Limb (tissue), 2 donors: ENCODE measurements around the gene POLR2M.

Source experiments
- DNase-seq, 2 donors: peaks; one replicate each; pipeline ENCODE4 v3.0.0-alpha.2; 2016; ENCODE audit errors: extremely low spot score in 2 of 2

The POLR2M gene

DNA sequence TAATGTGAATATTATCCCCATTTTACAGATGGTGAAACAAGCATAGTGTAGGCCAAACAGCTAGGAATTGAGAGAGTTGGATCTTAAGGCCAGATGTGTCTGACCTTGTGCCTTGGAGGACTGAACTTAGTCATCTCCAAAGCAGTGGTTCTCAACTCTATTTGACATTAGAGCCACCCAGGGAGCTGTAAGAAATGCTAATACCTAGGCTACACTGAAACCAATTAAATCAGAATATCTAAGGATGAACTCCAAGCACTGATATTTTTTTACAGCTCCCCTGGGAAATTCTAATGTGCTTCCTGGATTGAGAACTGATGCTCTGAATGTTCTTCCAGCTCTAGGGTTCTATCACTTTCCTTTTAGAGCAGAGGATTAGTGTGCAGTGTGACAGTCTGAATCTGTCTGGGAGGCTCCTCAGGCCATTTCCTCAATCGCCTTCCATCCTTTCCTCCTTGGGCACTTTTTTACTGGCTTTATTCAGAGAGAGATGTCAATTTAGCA, 32.3 kb downstream of the POLR2M start:
- DNase-seq, result no peak

DNA sequence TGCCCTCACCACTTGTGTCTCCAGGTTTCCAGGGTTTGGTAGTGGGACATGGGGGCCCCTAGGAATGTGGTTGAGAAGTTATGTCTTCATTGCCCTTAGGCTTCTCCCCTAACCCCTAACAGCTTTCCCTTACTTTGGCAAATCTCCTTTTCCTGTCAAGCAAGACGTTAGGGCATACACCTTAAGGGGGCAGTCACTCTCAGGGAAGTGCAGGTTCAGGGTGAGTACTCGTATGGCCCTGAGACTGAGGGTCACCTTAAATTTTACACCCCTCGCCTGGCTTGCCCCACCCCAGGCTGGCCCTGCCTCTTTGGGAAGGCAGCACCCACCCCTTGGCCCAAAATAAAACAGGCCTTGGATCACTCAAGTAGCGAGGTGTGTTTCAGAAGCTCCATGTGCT, 33.5 kb downstream of the POLR2M start:
- DNase-seq, result no peak

DNA sequence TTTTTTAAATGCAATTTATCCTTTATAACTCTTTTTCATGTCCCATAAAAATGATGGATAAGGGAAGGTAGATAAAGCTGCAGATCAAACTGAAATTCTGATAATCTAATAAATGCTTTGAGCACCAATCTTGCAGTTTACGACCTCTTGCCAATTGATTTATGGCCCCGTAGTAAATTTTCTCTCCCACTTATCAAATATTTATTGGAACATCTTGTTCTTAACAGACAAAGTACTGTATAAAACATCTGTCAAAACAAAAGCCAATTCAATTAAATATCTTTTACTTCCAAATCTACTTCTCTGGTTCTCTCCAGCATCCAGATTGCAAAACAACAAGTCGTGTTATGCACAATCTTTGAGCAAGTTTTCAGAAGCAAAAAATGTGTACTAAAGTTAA, 34.6 kb downstream of the POLR2M start:
- no peak for DNase-seq

DNA sequence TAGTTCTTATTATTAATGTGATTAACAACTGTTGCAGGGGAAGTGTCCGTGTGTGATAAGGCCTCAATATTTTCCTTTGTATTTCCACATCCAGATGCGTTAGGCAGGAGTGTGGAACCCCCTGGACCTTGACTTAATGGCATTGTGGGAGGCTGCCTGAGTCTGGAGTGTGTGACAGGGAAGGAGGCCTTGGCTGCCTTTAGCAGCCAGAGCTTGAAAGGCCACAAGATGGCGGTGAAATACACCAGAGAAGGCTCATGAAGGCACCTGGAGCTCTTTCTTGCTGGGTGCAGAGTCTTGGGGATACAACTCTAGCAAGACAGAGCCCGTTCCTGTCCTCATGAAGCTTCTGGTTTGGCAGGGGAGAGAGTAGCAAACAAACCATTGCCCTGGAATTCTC, 36.9 kb downstream of the POLR2M start:
- no peak for DNase-seq

DNA sequence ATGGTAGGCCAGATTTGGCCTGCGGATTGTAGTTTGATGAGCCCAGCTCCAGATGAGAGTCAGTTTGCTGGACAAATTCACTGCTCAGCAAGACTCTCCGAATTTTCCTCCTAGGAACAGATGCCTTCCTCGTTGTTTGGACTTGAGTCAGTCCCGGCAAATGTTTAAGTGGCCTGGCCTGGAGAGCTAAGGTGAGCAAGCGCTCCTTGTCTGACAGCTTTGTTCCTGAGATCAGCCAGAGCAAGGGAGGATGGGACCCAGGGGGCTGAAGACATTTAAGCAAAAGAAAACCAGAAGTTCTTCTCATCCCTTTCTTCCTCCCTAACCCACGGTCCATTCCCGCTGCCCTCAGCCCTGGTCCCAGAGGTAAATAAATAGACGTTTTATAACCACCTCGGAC, 40.3 kb downstream of the POLR2M start:
- DNase-seq, result no peak

DNA sequence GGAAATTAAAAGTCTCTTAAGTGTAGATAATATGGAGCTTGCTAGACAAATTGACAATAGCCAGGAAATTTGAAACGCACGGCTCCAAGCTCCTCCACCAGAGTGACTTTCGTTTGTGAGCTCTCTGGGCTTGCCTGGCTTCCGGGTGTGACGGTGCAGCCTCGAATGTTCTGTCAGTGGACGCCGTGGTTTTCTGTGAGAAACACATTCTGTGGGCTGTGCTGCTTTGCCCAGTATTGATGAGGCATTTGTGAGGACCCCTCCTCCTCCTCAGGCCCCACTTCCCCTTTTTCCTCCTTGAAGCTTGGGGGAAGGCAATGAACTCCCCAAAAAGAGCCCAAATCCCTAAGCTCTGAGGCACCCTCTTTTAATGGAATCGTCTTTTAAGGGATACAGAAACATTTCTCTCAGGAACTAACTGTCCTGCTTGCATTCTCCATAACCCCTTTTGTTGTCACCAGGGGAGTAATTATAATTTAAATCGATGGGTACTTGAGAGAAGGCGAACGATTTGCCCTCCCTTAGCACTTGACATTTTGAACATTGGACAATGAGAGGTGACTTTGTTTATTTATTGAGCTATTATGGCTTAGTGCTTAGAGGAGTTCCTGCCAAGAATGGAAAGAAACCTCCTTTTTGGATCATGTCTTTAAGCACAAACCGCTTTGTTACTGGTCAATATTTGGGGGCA, 40.8 kb downstream of the POLR2M start:
- peak in 1 of 2 donors; percentile 50 for DNase-seq

DNA sequence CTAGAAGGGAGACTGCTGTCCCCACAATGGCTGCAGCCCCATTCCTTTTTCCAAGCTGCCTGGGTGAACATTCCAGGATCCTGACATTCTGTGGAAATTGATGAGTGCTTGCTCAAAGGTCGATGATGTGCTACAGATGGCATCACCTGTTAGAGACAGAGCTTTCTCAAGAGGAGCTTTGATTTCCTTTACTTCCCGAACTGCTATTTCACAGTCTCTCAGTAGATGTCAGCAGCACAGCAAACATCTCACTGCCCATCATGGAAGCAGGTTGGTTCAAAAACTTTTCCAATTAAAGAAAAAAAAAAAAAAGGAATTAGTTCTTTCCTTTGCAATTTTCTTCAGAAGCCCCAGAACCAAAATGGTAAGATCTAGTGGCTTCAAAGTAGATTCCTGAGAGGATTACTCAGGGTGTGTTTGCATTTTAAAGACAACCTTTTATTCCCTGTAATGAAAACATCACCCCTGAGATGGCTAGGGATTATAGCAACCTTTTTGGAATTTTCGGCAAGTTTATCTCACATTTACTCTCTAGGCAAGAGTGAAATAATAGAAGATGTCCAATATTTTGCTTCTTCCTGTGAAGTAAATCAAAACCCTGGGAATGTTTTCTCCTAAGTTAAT, 44.8 kb downstream of the POLR2M start:
- DNase-seq, result peak in 1 of 2 donors; percentile 41

DNA sequence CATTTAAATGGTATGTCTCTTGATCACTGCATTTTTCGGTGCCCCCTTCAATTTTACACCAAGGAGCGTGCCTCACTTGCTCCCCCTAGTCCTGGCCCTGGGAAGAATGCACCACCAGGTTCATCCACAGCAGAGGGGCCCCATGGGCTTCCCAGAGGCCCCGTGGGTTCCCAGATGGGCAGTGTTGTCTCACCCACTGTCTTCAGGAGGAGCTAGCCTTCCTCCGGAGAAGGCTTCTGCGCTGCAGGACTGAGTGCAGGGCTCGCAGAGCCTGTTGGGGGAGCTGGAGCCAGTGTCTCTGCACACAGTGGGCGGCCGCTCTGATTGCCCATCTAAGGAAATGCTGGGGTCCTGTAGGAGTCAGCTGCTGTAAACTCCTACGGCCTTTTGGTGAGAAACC, 45.9 kb downstream of the POLR2M start:
- DNase-seq, result no peak

DNA sequence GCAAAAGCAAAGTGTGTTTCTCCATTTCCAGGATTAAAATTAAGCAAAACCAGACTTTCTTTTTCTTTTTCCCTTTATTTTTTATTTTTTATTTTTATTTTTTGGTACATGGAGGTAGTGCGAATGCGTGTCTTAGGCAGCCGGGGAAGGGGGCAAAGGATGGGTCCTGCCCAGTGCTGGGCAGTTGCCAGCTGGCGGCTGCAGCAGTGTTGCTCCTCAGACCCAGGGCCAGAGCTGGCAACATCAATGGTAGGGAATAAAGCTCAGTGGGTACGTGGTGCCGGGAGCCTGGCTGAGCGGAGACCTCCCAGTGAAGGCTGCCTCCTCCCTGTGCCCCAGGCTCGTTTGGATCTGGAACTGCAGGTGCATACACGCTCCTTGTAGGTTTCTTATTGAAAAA, 46.3 kb downstream of the POLR2M start:
- no peak for DNase-seq

DNA sequence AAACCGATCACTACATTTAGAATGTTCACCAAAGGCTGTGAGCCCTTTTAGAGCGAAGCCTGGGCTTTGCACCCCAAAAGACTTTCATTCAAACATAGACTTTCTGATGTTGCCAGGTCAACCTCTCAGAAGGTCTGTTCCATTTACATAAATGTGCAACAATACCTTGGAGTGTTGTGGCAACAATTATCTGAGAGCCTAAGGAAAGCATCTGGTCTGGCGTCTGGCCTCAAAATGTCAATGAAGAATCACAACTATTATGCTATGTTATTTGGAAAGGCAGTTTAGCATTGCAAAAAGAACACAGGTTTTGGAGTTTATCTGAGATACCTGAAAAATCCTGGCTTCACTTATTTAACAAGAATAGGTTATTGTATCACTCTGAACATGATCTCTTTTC, 50.0 kb downstream of the POLR2M start:
- DNase-seq, result no peak

DNA sequence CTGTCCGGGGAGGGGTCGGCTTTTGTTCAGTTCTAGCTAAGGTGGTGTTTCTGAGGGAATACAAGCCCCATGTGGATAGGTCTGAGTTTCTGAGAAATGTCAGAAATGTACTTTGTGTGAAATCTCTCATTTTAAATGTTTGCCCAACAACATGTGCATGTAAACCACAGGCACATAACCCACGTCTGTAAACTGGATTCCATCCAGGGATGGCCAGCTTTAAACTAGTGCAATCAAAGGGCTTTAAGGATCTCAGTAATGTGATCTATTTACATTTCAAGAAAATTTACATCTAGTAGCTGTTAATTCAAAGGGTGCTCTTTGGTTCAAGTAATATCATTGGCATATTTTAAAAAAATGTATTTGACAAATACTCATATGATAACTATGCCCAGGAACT, 52.0 kb downstream of the POLR2M start:
- DNase-seq, result no peak

DNA sequence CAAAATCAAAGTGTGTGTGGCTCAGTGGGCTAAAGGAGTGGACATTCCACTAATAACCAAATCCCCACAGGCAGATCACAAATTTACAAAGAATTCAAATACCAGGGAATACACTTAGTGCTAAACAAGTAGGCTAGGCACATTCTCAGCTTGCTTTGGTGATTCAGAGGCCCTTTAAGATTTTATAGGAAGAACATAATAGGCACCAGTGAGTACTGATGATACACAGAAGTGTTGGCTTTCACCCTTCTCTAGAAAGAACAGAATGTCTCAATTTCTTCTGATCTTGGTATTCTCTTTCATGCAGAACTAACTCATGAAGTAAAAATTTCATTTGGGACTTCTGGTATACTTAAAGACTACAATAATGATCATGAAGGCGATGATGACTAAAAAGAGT, 55.0 kb downstream of the POLR2M start:
- no peak for DNase-seq

DNA sequence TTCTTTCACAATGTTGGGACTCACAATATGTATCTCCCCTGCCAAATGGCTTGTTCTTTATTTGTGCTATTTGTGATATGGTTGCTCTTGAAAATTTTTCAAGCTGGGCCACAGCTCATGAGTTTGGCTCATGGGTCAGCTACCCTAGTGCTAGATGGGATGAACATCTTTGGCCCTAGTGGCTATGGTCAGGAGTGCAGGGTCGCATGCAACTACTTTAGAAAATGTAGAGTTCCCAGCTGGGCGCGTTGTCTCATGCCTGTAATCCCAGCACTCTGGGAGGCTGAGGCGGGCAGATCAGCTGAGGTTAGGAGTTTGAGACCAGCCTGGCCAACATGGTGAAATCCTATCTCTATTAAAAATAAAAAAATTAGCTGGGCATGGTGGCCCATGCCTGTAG, 55.8 kb downstream of the POLR2M start:
- DNase-seq, result no peak

DNA sequence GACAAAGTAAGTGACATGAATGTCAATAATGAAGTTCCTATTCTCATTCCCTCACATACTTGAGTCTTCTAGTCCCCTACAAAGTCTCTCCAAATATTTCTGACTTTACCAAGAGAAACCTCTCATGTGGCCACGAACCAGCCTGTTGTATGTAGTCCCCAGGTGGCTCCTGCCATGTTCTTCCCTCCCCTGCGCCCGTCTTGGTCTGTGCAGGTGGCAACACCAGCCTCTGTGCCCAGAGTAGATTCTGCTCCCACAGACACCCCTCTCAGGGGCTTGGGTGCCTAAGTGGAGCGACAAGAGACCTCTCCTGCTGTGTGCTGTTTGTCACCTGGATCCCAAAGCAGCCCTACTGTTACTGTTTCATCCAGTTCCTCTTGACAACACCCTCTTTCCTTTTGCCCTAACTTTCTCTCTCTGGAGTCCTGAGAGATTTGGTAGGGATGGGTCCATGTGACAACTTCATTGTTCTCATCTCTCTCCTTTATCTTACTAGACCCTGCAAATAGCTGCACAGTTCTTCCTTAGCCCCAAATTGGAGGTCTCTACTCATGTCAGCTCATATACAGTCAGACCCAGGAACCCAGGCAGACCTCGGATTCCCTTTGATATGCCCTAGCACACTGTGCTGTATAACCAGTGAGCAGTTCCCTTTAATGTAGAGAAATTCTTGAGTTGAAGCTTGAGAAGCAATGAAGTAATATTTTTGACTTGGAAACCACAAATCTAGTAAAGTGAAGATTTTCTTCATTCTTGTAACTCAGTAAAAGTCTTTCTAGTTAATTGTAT, 56.9 kb downstream of the POLR2M start:
- DNase-seq, result no peak
